Measurements from ENCODE around the gene VIM. TPM values are rescaled to one million over a fixed set of nuclear protein-coding genes. Genes with fewer than 3 reads are reported as not detected.

The VIM gene
- total RNA-seq, 4 donors from 2014 or later, result 697 to 1,198 (median 1,024) TPM

- no peak for TF ChIP-seq POLR2A (IDR thresholded peaks at IDR 0.05)
- TF ChIP-seq EP300 (IDR thresholded peaks at IDR 0.05), result no peak
- no peak for TF ChIP-seq POLR2AphosphoS5 (IDR thresholded peaks at IDR 0.05)
- TF ChIP-seq CTCF (IDR thresholded peaks at IDR 0.05), result no peak
- DNase-seq (ENCODE audit: low spot score in 2 of 2), result no peak
- Histone ChIP-seq H3K4me3 (no peak overlapping the region), H3K36me3 (no peaks in the 10 kb centered on the region), H3K4me1 (peaks cover 26% of the 10 kb centered on the region), H3K27ac (no peak overlapping the region), H3K27me3 (peaks cover 5% of the 10 kb centered on the region), H3K9me3 (no peaks in the 10 kb centered on the region)
- WGBS, result 93% methylated on average over 4 of the region's 4 CpGs
Observed at GRCh38 chr10:17225808-17226207, 2.2 kb upstream of the VIM start.

DNA sequence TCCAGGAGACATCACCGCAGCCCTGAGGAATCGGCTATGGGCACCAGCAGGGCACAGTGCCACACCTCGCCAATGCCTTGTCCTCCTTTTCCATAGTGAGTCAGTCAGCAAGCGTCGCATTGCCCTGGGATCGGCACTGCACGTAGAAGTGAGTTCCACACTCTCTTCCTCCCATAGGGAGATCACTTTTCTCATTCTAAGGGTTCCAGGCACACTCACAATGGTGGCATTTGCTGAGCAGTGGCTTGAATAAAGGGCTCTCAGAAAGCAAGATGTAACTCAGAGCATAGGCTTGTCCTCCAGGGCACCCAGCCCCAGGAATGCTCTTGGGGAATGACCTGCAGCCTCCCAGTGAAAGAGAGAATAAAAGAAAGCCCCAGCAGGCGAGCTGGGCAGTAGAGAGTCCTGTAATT is 1.1 kb upstream of the VIM start:
- Histone ChIP-seq H3K27ac (peak overlapping the region; percentile 99), H3K27me3 (peaks cover 5% of the 10 kb centered on the region), H3K4me3 (peak overlapping the region; percentile 68), H3K36me3 (no peaks in the 10 kb centered on the region), H3K4me1 (peaks cover 32% of the 10 kb centered on the region), H3K9me3 (no peaks in the 10 kb centered on the region)
- peak in 1 of 2 donors; percentile 77 for DNase-seq (ENCODE audit: low spot score in 2 of 2)
- TF ChIP-seq EP300 (IDR thresholded peaks at IDR 0.05) (no peak), CTCF (IDR thresholded peaks at IDR 0.05) (no peak), POLR2AphosphoS5 (IDR thresholded peaks at IDR 0.05) (no peak), POLR2A (IDR thresholded peaks at IDR 0.05) (no peak)
- 49% methylated on average over 8 of the region's 8 CpGs for WGBS

- Histone ChIP-seq H3K27ac (peak overlapping the region; percentile 99), H3K9me3 (no peaks in the 10 kb centered on the region), H3K27me3 (peaks cover 5% of the 10 kb centered on the region), H3K4me1 (peaks cover 38% of the 10 kb centered on the region), H3K4me3 (peak overlapping the region; percentile 68), H3K36me3 (no peaks in the 10 kb centered on the region)
- TF ChIP-seq CTCF (IDR thresholded peaks at IDR 0.05) (peak; percentile 53 to 55), POLR2AphosphoS5 (IDR thresholded peaks at IDR 0.05) (no peak), POLR2A (IDR thresholded peaks at IDR 0.05) (no peak)
- no peak for DNase-seq (ENCODE audit: low spot score in 2 of 2)
- WGBS, result 4% methylated on average over 12 of the region's 12 CpGs
Observed at GRCh38 chr10:17227367-17228090, 512 bp upstream of the VIM start.

DNA sequence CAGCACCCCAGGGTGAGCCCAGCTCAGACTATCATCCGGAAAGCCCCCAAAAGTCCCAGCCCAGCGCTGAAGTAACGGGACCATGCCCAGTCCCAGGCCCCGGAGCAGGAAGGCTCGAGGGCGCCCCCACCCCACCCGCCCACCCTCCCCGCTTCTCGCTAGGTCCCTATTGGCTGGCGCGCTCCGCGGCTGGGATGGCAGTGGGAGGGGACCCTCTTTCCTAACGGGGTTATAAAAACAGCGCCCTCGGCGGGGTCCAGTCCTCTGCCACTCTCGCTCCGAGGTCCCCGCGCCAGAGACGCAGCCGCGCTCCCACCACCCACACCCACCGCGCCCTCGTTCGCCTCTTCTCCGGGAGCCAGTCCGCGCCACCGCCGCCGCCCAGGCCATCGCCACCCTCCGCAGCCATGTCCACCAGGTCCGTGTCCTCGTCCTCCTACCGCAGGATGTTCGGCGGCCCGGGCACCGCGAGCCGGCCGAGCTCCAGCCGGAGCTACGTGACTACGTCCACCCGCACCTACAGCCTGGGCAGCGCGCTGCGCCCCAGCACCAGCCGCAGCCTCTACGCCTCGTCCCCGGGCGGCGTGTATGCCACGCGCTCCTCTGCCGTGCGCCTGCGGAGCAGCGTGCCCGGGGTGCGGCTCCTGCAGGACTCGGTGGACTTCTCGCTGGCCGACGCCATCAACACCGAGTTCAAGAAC is 1.1 kb downstream of the VIM start:
- TF ChIP-seq CTCF (IDR thresholded peaks at IDR 0.05), result no peak
- peak; percentile 91 to 94 for TF ChIP-seq POLR2A (IDR thresholded peaks at IDR 0.05)
- peak; percentile 40 to 97 (median 86) for TF ChIP-seq POLR2AphosphoS5 (IDR thresholded peaks at IDR 0.05)
- peak overlapping the region; percentile 99 for H3K27ac ChIP-seq
- H3K27me3 ChIP-seq, result peaks cover 5% of the 10 kb centered on the region
- peak; percentile 94 to 96 for DNase-seq (ENCODE audit: low spot score in 2 of 2)
- peaks cover 14% of the 10 kb centered on the region for H3K36me3 ChIP-seq
- H3K4me3 ChIP-seq, result peak overlapping the region; percentile 68
- H3K4me1 ChIP-seq, result peaks cover 55% of the 10 kb centered on the region
- WGBS, result no CpG with 5 or more reads among the region's 72 CpGs
- H3K9me3 ChIP-seq, result no peaks in the 10 kb centered on the region

DNA sequence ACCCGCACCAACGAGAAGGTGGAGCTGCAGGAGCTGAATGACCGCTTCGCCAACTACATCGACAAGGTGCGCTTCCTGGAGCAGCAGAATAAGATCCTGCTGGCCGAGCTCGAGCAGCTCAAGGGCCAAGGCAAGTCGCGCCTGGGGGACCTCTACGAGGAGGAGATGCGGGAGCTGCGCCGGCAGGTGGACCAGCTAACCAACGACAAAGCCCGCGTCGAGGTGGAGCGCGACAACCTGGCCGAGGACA is 1.6 kb downstream of the VIM start:
- TF ChIP-seq POLR2A (IDR thresholded peaks at IDR 0.05) (no peak), EP300 (IDR thresholded peaks at IDR 0.05) (no peak), CTCF (IDR thresholded peaks at IDR 0.05) (no peak)
- H3K27me3 ChIP-seq, result peaks cover 5% of the 10 kb centered on the region
- peak overlapping the region; percentile 68 for H3K4me3 ChIP-seq
- peaks cover 59% of the 10 kb centered on the region for H3K4me1 ChIP-seq
- H3K36me3 ChIP-seq, result peaks cover 19% of the 10 kb centered on the region
- H3K27ac ChIP-seq, result peak overlapping the region; percentile 99
- H3K9me3 ChIP-seq, result no peaks in the 10 kb centered on the region
- WGBS, result no CpG with 5 or more reads among the region's 21 CpGs
- peak in 1 of 2 donors; percentile 86 for DNase-seq (ENCODE audit: low spot score in 2 of 2)

Measured in suprapubic skin (tissue), 4 donors.